ENCODE data around the gene SLC6A4.

DNA sequence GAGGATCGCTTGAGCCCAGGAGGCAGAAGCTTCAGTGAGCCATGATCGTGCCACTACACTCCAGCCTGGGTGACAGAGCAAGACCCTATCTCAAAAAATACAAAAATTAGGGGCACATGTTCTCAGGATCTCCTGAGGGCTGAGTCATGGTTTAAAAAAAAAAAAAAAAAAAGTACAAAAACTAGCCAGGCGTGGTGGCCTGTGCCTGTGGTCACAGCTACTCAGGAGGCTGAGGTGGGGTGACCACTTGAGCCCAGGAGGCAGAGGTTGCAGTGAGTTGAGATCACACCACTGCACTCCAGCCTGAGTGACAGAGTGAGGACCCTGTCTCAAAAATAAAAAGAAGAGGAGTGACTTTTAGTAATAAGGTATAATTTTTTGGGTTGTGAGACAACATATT, 39.4 kb upstream of the SLC6A4 start:
- TF ChIP-seq EZH2 (IDR thresholded peaks at IDR 0.05; ENCODE audit: low read depth, unreplicated experiment) (no peak), CTCF (conservative IDR thresholded peaks at IDR 0.05; ENCODE audit: low read depth in 2 of 2) (no peak), POLR2AphosphoS5 (IDR thresholded peaks at IDR 0.05; ENCODE audit: low read depth) (no peak), ZNF331 (CRISPR knock-in tag; IDR thresholded peaks at IDR 0.05; ENCODE audit: low read depth) (no peak)
- TF ChIP-seq, protein P1, sequence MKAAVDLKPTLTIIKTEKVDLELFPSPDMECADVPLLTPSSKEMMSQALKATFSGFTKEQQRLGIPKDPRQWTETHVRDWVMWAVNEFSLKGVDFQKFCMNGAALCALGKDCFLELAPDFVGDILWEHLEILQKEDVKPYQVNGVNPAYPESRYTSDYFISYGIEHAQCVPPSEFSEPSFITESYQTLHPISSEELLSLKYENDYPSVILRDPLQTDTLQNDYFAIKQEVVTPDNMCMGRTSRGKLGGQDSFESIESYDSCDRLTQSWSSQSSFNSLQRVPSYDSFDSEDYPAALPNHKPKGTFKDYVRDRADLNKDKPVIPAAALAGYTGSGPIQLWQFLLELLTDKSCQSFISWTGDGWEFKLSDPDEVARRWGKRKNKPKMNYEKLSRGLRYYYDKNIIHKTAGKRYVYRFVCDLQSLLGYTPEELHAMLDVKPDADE (IDR thresholded peaks at IDR 0.05), result no peak
